ENCODE data around the gene TRIM56.
"Not testable (repeated sequence)": the region's sequence is repeated elsewhere in the genome, so short reads cannot be mapped to it uniquely, and the experiment has no call there.

The TRIM56 gene

GRCh38 chr7:101120315-101120714, 35.0 kb downstream of the TRIM56 start:
- no peaks in the 10 kb centered on the region for H4K20me1 ChIP-seq
- H3K9me3 ChIP-seq = no peaks in the 10 kb centered on the region
- H3K27me3 ChIP-seq = no peaks in the 10 kb centered on the region
- peaks cover 72% of the 10 kb centered on the region for H3K4me1 ChIP-seq
- no peak overlapping the region for H3K4me3 ChIP-seq
- H3K4me2 ChIP-seq = peak overlapping the region; percentile 99
- TF ChIP-seq Cebpa-rat (IDR thresholded peaks at IDR 0.05) = no peak
- no peak overlapping the region for H3K27ac ChIP-seq
- no peaks in the 10 kb centered on the region for H3K36me3 ChIP-seq
- no peak overlapping the region for H3K9ac ChIP-seq

- peaks cover 84% of the 10 kb centered on the region for H3K4me1 ChIP-seq
- H3K27ac ChIP-seq = peak overlapping the region; percentile 88
- H3K36me3 ChIP-seq, H3K9me3 ChIP-seq, H3K27me3 ChIP-seq, H4K20me1 ChIP-seq: not testable (repeated sequence)
- peak overlapping the region; percentile 75; the same call in 1 of the 2 replicates for H3K9ac ChIP-seq
- peak overlapping the region; percentile 53 for H3K4me3 ChIP-seq
- H3K4me2 ChIP-seq = peak overlapping the region; percentile 99
Measured at GRCh38 chr7:101121631-101121990, 36.3 kb downstream of the TRIM56 start.

- H3K4me1 ChIP-seq = peaks cover 84% of the 10 kb centered on the region
- TF ChIP-seq Cebpa-rat (IDR thresholded peaks at IDR 0.05) = no peak
- H3K4me2 ChIP-seq = peak overlapping the region; percentile 99
- H3K27ac ChIP-seq = peak overlapping the region; percentile 88
- H3K36me3 ChIP-seq = no peaks in the 10 kb centered on the region
- H3K9ac ChIP-seq = peak overlapping the region; percentile 75; the same call in 1 of the 2 replicates
- peak overlapping the region; percentile 53 for H3K4me3 ChIP-seq
- no peaks in the 10 kb centered on the region for H3K9me3 ChIP-seq
- no peaks in the 10 kb centered on the region for H3K27me3 ChIP-seq
- H4K20me1 ChIP-seq = no peaks in the 10 kb centered on the region
Measured at GRCh38 chr7:101121991-101122932, 37.0 kb downstream of the TRIM56 start.

GRCh38 chr7:101122933-101123702, 37.8 kb downstream of the TRIM56 start:
- Histone ChIP-seq H3K27ac (peak overlapping the region; percentile 88; the same call in 1 of the 2 replicates), H3K36me3 (no peaks in the 10 kb centered on the region), H3K4me1 (peaks cover 91% of the 10 kb centered on the region), H4K20me1 (no peaks in the 10 kb centered on the region), H3K4me3 (no peak overlapping the region), H3K27me3 (no peaks in the 10 kb centered on the region), H3K9ac (no peak overlapping the region), H3K9me3 (no peaks in the 10 kb centered on the region), H3K4me2 (peak overlapping the region; percentile 99)
- no peak for TF ChIP-seq Cebpa-rat (IDR thresholded peaks at IDR 0.05)

GRCh38 chr7:101123703-101124068, 38.4 kb downstream of the TRIM56 start:
- H4K20me1 ChIP-seq = no peaks in the 10 kb centered on the region
- no peaks in the 10 kb centered on the region for H3K27me3 ChIP-seq
- peaks cover 97% of the 10 kb centered on the region for H3K4me1 ChIP-seq
- H3K27ac ChIP-seq = no peak overlapping the region
- no peak for TF ChIP-seq Cebpa-rat (IDR thresholded peaks at IDR 0.05)
- H3K4me2 ChIP-seq = peak overlapping the region; percentile 99
- no peak overlapping the region for H3K4me3 ChIP-seq
- no peaks in the 10 kb centered on the region for H3K9me3 ChIP-seq
- no peak overlapping the region for H3K9ac ChIP-seq
- H3K36me3 ChIP-seq = no peaks in the 10 kb centered on the region

GRCh38 chr7:101124376-101125056, 39.2 kb downstream of the TRIM56 start:
- Histone ChIP-seq H3K4me2 (peak overlapping the region; percentile 99), H3K9me3 (no peaks in the 10 kb centered on the region), H3K27me3 (no peaks in the 10 kb centered on the region), H4K20me1 (no peaks in the 10 kb centered on the region), H3K36me3 (no peaks in the 10 kb centered on the region), H3K4me3 (peak overlapping the region; percentile 7; the same call in 1 of the 2 replicates), H3K4me1 (peaks cover 92% of the 10 kb centered on the region), H3K9ac (peak overlapping the region; percentile 32; the same call in 1 of the 2 replicates), H3K27ac (peak overlapping the region; percentile 77)
- no peak for TF ChIP-seq Cebpa-rat (IDR thresholded peaks at IDR 0.05)

GRCh38 chr7:101125989-101126650, 40.8 kb downstream of the TRIM56 start:
- Histone ChIP-seq H3K4me3 (peak overlapping the region; percentile 25), H3K27ac (peak overlapping the region; percentile 77), H4K20me1 (no peaks in the 10 kb centered on the region), H3K9me3 (no peaks in the 10 kb centered on the region), H3K4me2 (peak overlapping the region; percentile 99), H3K36me3 (no peaks in the 10 kb centered on the region), H3K4me1 (peaks cover 76% of the 10 kb centered on the region), H3K9ac (peak overlapping the region; percentile 48; the same call in 1 of the 2 replicates), H3K27me3 (no peaks in the 10 kb centered on the region)
- no peak for TF ChIP-seq Cebpa-rat (IDR thresholded peaks at IDR 0.05)

GRCh38 chr7:101126651-101127459, 41.6 kb downstream of the TRIM56 start, which contains the start of gene SERPINE1:
TSS of gene SERPINE1 (plus strand) at chr7:101127104. CDS start at chr7:101128394, 1,290 bp downstream.
- no peaks in the 10 kb centered on the region for H4K20me1 ChIP-seq
- peak within 1 kb of the TSS; percentile 48 for H3K9ac ChIP-seq
- H3K4me2 ChIP-seq = peak within 1 kb of the TSS; percentile 99
- no peaks in the 10 kb centered on the region for H3K9me3 ChIP-seq
- TF ChIP-seq Cebpa-rat (IDR thresholded peaks at IDR 0.05) = no peak
- no peaks in the 10 kb centered on the region for H3K36me3 ChIP-seq
- no peaks in the 10 kb centered on the region for H3K27me3 ChIP-seq
- peak within 1 kb of the TSS; percentile 77 for H3K27ac ChIP-seq
- H3K4me1 ChIP-seq = peaks cover 69% of the 10 kb centered on the region
- H3K4me3 ChIP-seq = peak within 1 kb of the TSS; percentile 25

Data from BLaER1 (cell line).